ENCODE data around the gene JCAD. TPM values are rescaled to one million over a fixed set of nuclear protein-coding genes. Genes with fewer than 3 reads are reported as not detected.

The JCAD gene
- total RNA-seq, 4 donors from 2014 or later, result 2.6 to 10.1 (median 6.8) TPM

- no peak overlapping the region for H3K4me3 ChIP-seq
- no peaks in the 10 kb centered on the region for H3K36me3 ChIP-seq
- whole genome bisulfite sequencing, result 84% methylated on average over 8 of the region's 8 CpGs
- DNase-seq (ENCODE audit: low spot score in 2 of 2), result no peak
- TF ChIP-seq EP300 (IDR thresholded peaks at IDR 0.05), result no peak
- TF ChIP-seq POLR2A (IDR thresholded peaks at IDR 0.05), result no peak
- no peak for TF ChIP-seq POLR2AphosphoS5 (IDR thresholded peaks at IDR 0.05)
- TF ChIP-seq, protein P1, sequence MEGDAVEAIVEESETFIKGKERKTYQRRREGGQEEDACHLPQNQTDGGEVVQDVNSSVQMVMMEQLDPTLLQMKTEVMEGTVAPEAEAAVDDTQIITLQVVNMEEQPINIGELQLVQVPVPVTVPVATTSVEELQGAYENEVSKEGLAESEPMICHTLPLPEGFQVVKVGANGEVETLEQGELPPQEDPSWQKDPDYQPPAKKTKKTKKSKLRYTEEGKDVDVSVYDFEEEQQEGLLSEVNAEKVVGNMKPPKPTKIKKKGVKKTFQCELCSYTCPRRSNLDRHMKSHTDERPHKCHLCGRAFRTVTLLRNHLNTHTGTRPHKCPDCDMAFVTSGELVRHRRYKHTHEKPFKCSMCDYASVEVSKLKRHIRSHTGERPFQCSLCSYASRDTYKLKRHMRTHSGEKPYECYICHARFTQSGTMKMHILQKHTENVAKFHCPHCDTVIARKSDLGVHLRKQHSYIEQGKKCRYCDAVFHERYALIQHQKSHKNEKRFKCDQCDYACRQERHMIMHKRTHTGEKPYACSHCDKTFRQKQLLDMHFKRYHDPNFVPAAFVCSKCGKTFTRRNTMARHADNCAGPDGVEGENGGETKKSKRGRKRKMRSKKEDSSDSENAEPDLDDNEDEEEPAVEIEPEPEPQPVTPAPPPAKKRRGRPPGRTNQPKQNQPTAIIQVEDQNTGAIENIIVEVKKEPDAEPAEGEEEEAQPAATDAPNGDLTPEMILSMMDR (IDR thresholded peaks at IDR 0.05), result no peak
- H3K27me3 ChIP-seq, result no peaks in the 10 kb centered on the region
- H3K4me1 ChIP-seq, result no peaks in the 10 kb centered on the region
- H3K27ac ChIP-seq, result no peak overlapping the region
- no peaks in the 10 kb centered on the region for H3K9me3 ChIP-seq
Measured at GRCh38 chr10:30039988-30040387, 19.4 kb downstream of the JCAD start.

DNA sequence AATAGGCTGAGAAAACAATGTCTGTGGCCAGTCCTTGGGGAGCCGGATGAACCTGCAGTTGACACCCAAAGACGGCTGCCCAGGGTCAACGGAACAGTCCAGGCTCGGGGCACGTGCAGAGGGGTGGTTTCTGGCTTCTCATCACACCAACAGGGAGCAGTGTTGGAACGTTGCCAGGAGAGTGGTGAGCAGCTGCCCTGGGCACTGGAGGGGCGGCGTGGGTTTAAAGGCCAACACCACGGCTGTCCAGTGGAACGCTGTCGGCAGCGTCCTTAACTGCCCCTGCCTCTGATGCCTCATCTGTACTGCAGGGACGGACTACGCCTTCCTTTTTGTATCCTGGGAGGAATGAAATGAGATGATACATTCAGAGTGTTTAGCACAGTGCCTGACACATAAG is 19.8 kb downstream of the JCAD start:
- whole genome bisulfite sequencing, result 72% methylated on average over 14 of the region's 14 CpGs
- H3K4me1 ChIP-seq, result no peaks in the 10 kb centered on the region
- TF ChIP-seq EP300 (IDR thresholded peaks at IDR 0.05), result no peak
- no peak for TF ChIP-seq POLR2A (IDR thresholded peaks at IDR 0.05)
- TF ChIP-seq, protein P1 (IDR thresholded peaks at IDR 0.05), result no peak
- TF ChIP-seq POLR2AphosphoS5 (IDR thresholded peaks at IDR 0.05), result no peak
- H3K4me3 ChIP-seq, result no peak overlapping the region
- no peaks in the 10 kb centered on the region for H3K9me3 ChIP-seq
- H3K27me3 ChIP-seq, result no peaks in the 10 kb centered on the region
- H3K36me3 ChIP-seq, result no peaks in the 10 kb centered on the region
- no peak overlapping the region for H3K27ac ChIP-seq
- no peak for DNase-seq (ENCODE audit: low spot score in 2 of 2)

GRCh38 chr10:30038781-30039536 is 20.4 kb downstream of the JCAD start:
- WGBS, result 81% methylated on average over 12 of the region's 12 CpGs
- H3K9me3 ChIP-seq, result no peaks in the 10 kb centered on the region

DNA sequence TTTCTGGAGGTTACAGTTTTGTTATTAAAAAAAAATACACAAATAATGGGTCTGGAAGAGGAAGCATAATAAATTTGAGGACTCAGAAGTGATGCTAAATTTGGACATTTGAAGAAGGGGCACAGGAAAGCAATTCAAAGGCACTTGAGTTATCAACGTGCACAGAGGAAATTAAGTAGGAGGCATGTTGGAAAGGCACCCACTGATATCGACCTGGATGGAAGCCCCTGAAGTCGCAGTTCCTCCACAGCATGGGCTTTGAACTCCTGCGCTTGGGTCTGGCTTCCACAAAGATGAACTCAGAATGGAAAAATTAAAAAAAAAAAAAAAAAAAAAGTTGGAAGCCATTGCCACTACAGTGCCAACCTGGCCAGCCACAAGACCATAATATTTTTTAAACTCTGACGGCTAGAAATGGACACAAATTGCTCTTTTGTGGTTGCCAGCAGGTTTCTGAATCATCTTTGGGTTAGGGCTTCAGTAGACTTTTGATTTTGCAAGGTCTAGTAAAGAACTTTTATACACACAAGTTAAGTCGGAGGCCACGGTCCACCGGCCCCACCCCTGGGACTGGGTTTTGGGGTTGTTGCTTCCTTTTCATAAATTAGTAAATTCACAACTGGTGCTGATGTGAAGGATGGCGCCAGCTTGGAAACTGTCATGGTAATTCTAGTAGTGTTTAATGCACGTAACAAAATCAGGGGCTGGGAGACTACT is 21.6 kb downstream of the JCAD start:
- no peak for DNase-seq (ENCODE audit: low spot score in 2 of 2)
- TF ChIP-seq POLR2AphosphoS5 (IDR thresholded peaks at IDR 0.05) (no peak), POLR2A (IDR thresholded peaks at IDR 0.05) (no peak), EP300 (IDR thresholded peaks at IDR 0.05) (no peak)
- TF ChIP-seq, protein P1 (IDR thresholded peaks at IDR 0.05), result no peak
- no peak overlapping the region for H3K4me3 ChIP-seq
- no peaks in the 10 kb centered on the region for H3K4me1 ChIP-seq
- no peaks in the 10 kb centered on the region for H3K36me3 ChIP-seq
- no peaks in the 10 kb centered on the region for H3K9me3 ChIP-seq
- no peak overlapping the region for H3K27ac ChIP-seq
- H3K27me3 ChIP-seq, result peaks cover 4% of the 10 kb centered on the region
- 80% methylated on average over 10 of the region's 10 CpGs for WGBS

More at GRCh38 chr10:30038781-30039536, 20.4 kb downstream of the JCAD start:
- Histone ChIP-seq H3K4me3 (no peak overlapping the region), H3K27ac (no peak overlapping the region), H3K36me3 (no peaks in the 10 kb centered on the region), H3K27me3 (no peaks in the 10 kb centered on the region), H3K4me1 (no peaks in the 10 kb centered on the region)
- TF ChIP-seq EP300 (IDR thresholded peaks at IDR 0.05), result no peak
- TF ChIP-seq POLR2A (IDR thresholded peaks at IDR 0.05), result no peak
- TF ChIP-seq, protein P1 (IDR thresholded peaks at IDR 0.05), result no peak
- TF ChIP-seq POLR2AphosphoS5 (IDR thresholded peaks at IDR 0.05), result no peak
- DNase-seq (ENCODE audit: low spot score in 2 of 2), result no peak

DNA sequence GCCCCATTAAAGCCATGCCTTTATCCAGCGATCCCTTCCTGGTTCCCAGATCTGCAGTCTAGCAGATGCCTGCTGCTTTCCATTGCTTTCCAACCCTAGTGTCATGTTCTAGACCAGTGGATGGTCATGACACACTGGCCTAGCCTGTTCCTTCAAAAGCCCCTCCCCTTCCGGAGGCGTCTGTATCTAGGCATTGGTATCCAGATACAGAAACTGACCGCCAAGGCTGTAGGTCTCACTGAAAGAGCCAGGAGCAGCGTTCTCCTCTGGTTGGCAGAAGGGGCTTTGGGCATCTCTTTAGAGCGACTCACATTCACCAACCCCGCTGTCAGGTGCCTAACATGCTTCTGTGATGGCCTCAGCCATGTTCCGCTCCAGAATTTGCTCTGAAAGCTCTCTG is 22.6 kb downstream of the JCAD start:
- Histone ChIP-seq H3K27me3 (peaks cover 4% of the 10 kb centered on the region), H3K27ac (no peak overlapping the region), H3K36me3 (no peaks in the 10 kb centered on the region), H3K4me3 (no peak overlapping the region), H3K4me1 (no peaks in the 10 kb centered on the region), H3K9me3 (no peaks in the 10 kb centered on the region)
- no peak for DNase-seq (ENCODE audit: low spot score in 2 of 2)
- TF ChIP-seq POLR2A (IDR thresholded peaks at IDR 0.05), result no peak
- no peak for TF ChIP-seq POLR2AphosphoS5 (IDR thresholded peaks at IDR 0.05)
- TF ChIP-seq, protein P1 (IDR thresholded peaks at IDR 0.05), result no peak
- TF ChIP-seq EP300 (IDR thresholded peaks at IDR 0.05), result no peak
- 98% methylated on average over 8 of the region's 8 CpGs for WGBS

Data from suprapubic skin (tissue), 4 donors.